LNCaP clone FGC (cell line): ENCODE data around the gene URAD.

Source experiments
- DNase-seq: peaks from one replicate; pipeline ENCODE4 v3.0.0-alpha.2; 2011; ENCODE audit warnings: low read depth
- H3K4me3 ChIP-seq: 2 replicates; pipeline ENCODE4 v1.5.1; 2011; ENCODE audit warnings: mild to moderate bottlenecking, low read depth, low read length, control low read depth
- CTCF ChIP-seq: IDR thresholded peaks from 2 replicates; pipeline ENCODE4 v1.5.1; 2012; ENCODE audit warnings: mild to moderate bottlenecking; ENCODE audit not compliant: control insufficient read depth, insufficient read depth; ENCODE audit errors: extremely low read depth

Gene URAD

GRCh38 chr13:27980280-27980998, 8.1 kb downstream of the URAD start:
- TF ChIP-seq CTCF: no peak
- no peak for DNase-seq
- H3K4me3 ChIP-seq: no peak overlapping the region

- H3K4me3 ChIP-seq: no peak overlapping the region
- no peak for DNase-seq
- no peak for TF ChIP-seq CTCF
These were observed 8.7 kb downstream of the URAD start for GRCh38 chr13:27979765-27980279.

- no peak overlapping the region for H3K4me3 ChIP-seq
- TF ChIP-seq CTCF: no peak
- no peak for DNase-seq
These were observed 9.4 kb downstream of the URAD start for GRCh38 chr13:27979001-27979643.

- no peak for DNase-seq
- no peak for TF ChIP-seq CTCF
- no peak overlapping the region for H3K4me3 ChIP-seq
These were observed 10.1 kb downstream of the URAD start for GRCh38 chr13:27978301-27978968.

- H3K4me3 ChIP-seq: no peak overlapping the region
- no peak for TF ChIP-seq CTCF
- DNase-seq: no peak
These were observed 10.8 kb downstream of the URAD start for GRCh38 chr13:27977476-27978300.

GRCh38 chr13:27976362-27977091, 12.0 kb downstream of the URAD start:
- H3K4me3 ChIP-seq: no peak overlapping the region
- DNase-seq: no peak
- TF ChIP-seq CTCF: no peak
